DND-41 (cell line): ENCODE measurements around the gene PTX3.

Experiments used
- ATAC-seq: fragments of 200-7000 bp; cut with Tn5 transposase; 3 replicates; pipeline ENCODE4 v1.9.1; 2021; ENCODE audit warnings: low read depth; ENCODE audit not compliant: insufficient read depth
- DNase-seq: peaks from one replicate; pipeline ENCODE4 v3.0.0-alpha.2; 2020
- H2AFZ ChIP-seq: 2 replicates; pipeline ENCODE4 v1.6.0; 2012; ENCODE audit warnings: low read depth, low read length
- H3K27ac ChIP-seq: 2 replicates; pipeline ENCODE4 v1.5.1; 2012; ENCODE audit warnings: low read length, inconsistent platforms
- H3K27me3 ChIP-seq: fragments of 200-600 bp; sonication (generic); 2 replicates; pipeline ENCODE4 v1.6.0; 2012; ENCODE audit warnings: low read length, mild to moderate bottlenecking, inconsistent platforms; ENCODE audit not compliant: insufficient read depth, poor library complexity
- H3K36me3 ChIP-seq: 2 replicates; pipeline ENCODE4 v1.5.1; 2012; ENCODE audit warnings: low read length, inconsistent platforms; ENCODE audit not compliant: insufficient read depth
- H3K4me1 ChIP-seq: 2 replicates; pipeline ENCODE4 v1.5.1; 2012; ENCODE audit warnings: mild to moderate bottlenecking, low read length; ENCODE audit not compliant: insufficient read depth
- H3K4me2 ChIP-seq: 2 replicates; pipeline ENCODE4 v1.6.0; 2012; ENCODE audit warnings: mild to moderate bottlenecking, moderate library complexity, low read length, inconsistent platforms; ENCODE audit not compliant: insufficient read depth
- H3K4me3 ChIP-seq, 2 experiments: fragments of 200-600 bp in 1 of 2; shearing (Covaris generic) in 1 of 2; 2 replicates each; pipeline ENCODE4 v1.5.1; 2012 to 2016; ENCODE audit warnings: inconsistent platforms in 2 of 2, low read length in 2 of 2, mild to moderate bottlenecking in 2 of 2, low read depth in 1 of 2, moderate library complexity in 1 of 2
- H3K79me2 ChIP-seq: 2 replicates; pipeline ENCODE4 v1.6.0; 2012; ENCODE audit warnings: low read length, inconsistent platforms; ENCODE audit not compliant: insufficient read depth
- H3K9ac ChIP-seq: 2 replicates; pipeline ENCODE4 v1.6.0; 2012; ENCODE audit warnings: low read depth, mild to moderate bottlenecking, inconsistent platforms, low read length, moderate library complexity
- H3K9me3 ChIP-seq: 2 replicates; pipeline ENCODE4 v1.5.1; 2012; ENCODE audit warnings: low read length, moderate library complexity, mild to moderate bottlenecking, inconsistent platforms; ENCODE audit not compliant: insufficient read depth, severe bottlenecking
- H4K20me1 ChIP-seq: 2 replicates; pipeline ENCODE4 v1.6.0; 2012; ENCODE audit warnings: low read length; ENCODE audit not compliant: insufficient read depth
- CTCF ChIP-seq: IDR thresholded peaks from 2 replicates; pipeline ENCODE4 v1.5.1; 2012; ENCODE audit warnings: borderline replicate concordance, low read length, moderate library complexity, mild to moderate bottlenecking; ENCODE audit not compliant: poor library complexity, severe bottlenecking; ENCODE audit errors: extremely low read depth
- EZH2 ChIP-seq: IDR thresholded peaks from 3 replicates; pipeline ENCODE4 v1.6.1; 2012; ENCODE audit warnings: borderline replicate concordance, low read depth, mild to moderate bottlenecking, moderate library complexity, low read length, inconsistent platforms; ENCODE audit not compliant: severe bottlenecking

The PTX3 gene

GRCh38 chr3:157394411-157394810 lies 42.2 kb upstream of the PTX3 start:
- Histone ChIP-seq H4K20me1 (no peaks in the 10 kb centered on the region), H3K27me3 (no peaks in the 10 kb centered on the region), H2AFZ (no peak overlapping the region), H3K4me3 (no peak overlapping the region), H3K36me3 (no peaks in the 10 kb centered on the region), H3K4me1 (no peaks in the 10 kb centered on the region), H3K27ac (no peak overlapping the region), H3K9ac (no peak overlapping the region), H3K4me2 (no peak overlapping the region), H3K79me2 (no peaks in the 10 kb centered on the region), H3K9me3 (no peaks in the 10 kb centered on the region)
- TF ChIP-seq CTCF = no peak
- no peak for TF ChIP-seq EZH2
- DNase-seq = no peak
- ATAC-seq = no peak

GRCh38 chr3:157398598-157398997 lies 38.1 kb upstream of the PTX3 start:
- Histone ChIP-seq H3K9me3 (no peaks in the 10 kb centered on the region), H4K20me1 (no peaks in the 10 kb centered on the region), H3K4me2 (no peak overlapping the region), H3K4me1 (no peaks in the 10 kb centered on the region), H2AFZ (no peak overlapping the region), H3K4me3 (no peak overlapping the region), H3K27ac (no peak overlapping the region), H3K27me3 (no peaks in the 10 kb centered on the region), H3K79me2 (no peaks in the 10 kb centered on the region), H3K9ac (no peak overlapping the region), H3K36me3 (no peaks in the 10 kb centered on the region)
- TF ChIP-seq EZH2 (no peak), CTCF (no peak)
- no peak for DNase-seq
- no peak for ATAC-seq

- TF ChIP-seq EZH2 = no peak
- TF ChIP-seq CTCF = no peak
- no peak for ATAC-seq
- DNase-seq = no peak
Observed at GRCh38 chr3:157404381-157404780, 32.3 kb upstream of the PTX3 start.

GRCh38 chr3:157405457-157405856 lies 31.2 kb upstream of the PTX3 start:
- H3K27ac ChIP-seq = no peak overlapping the region
- DNase-seq = no peak
- H3K27me3 ChIP-seq = peaks cover 2% of the 10 kb centered on the region
- TF ChIP-seq EZH2 (no peak), CTCF (no peak)
- H3K9me3 ChIP-seq = no peaks in the 10 kb centered on the region
- no peak overlapping the region for H3K4me3 ChIP-seq
- no peaks in the 10 kb centered on the region for H3K36me3 ChIP-seq
- H2AFZ ChIP-seq = no peak overlapping the region
- no peak for ATAC-seq
- H3K4me2 ChIP-seq = no peak overlapping the region
- no peak overlapping the region for H3K9ac ChIP-seq
- no peaks in the 10 kb centered on the region for H4K20me1 ChIP-seq
- H3K4me1 ChIP-seq = no peaks in the 10 kb centered on the region
- no peaks in the 10 kb centered on the region for H3K79me2 ChIP-seq

More at GRCh38 chr3:157404381-157404780, 32.3 kb upstream of the PTX3 start:
- Histone ChIP-seq H3K4me2 (no peak overlapping the region), H3K27ac (no peak overlapping the region), H3K27me3 (no peaks in the 10 kb centered on the region), H3K4me3 (no peak overlapping the region), H4K20me1 (no peaks in the 10 kb centered on the region), H3K4me1 (no peaks in the 10 kb centered on the region), H3K9ac (no peak overlapping the region), H2AFZ (no peak overlapping the region), H3K36me3 (no peaks in the 10 kb centered on the region), H3K79me2 (no peaks in the 10 kb centered on the region), H3K9me3 (no peaks in the 10 kb centered on the region)
